Measurements from ENCODE around the gene NDUFAF2. TPM values are rescaled to one million over a fixed set of nuclear protein-coding genes. Genes with fewer than 3 reads are reported as not detected.
"Not testable (repeated sequence)": the region's sequence is repeated elsewhere in the genome, so short reads cannot be mapped to it uniquely, and the experiment has no call there.

NDUFAF2 gene
- total RNA-seq, 1 donor = 2.7 TPM

GRCh38 chr5:61044545-61044944 is 99.5 kb downstream of the NDUFAF2 start:
- no peak for DNase-seq (ENCODE audit: low read depth in 2 of 3, low spot score in 2 of 3)

- no peak for DNase-seq (ENCODE audit: low read depth in 2 of 3, low spot score in 2 of 3)
Observed at GRCh38 chr5:61047346-61047745, 102.3 kb downstream of the NDUFAF2 start.

GRCh38 chr5:61048534-61048933 is 103.5 kb downstream of the NDUFAF2 start:
- no peak for DNase-seq (ENCODE audit: low read depth in 2 of 3, low spot score in 2 of 3)

- no peak for DNase-seq (ENCODE audit: low read depth in 2 of 3, low spot score in 2 of 3)
Observed at GRCh38 chr5:61050292-61050691, 105.3 kb downstream of the NDUFAF2 start.

GRCh38 chr5:61051267-61051666 is 106.3 kb downstream of the NDUFAF2 start:
- no peak for DNase-seq (ENCODE audit: low read depth in 2 of 3, low spot score in 2 of 3)

- DNase-seq (ENCODE audit: low read depth in 2 of 3, low spot score in 2 of 3) = no peak
Observed at GRCh38 chr5:61052882-61053281, 107.9 kb downstream of the NDUFAF2 start.

GRCh38 chr5:61053937-61054336 is 108.9 kb downstream of the NDUFAF2 start:
- no peak for DNase-seq (ENCODE audit: low read depth in 2 of 3, low spot score in 2 of 3)

- peak in 2 of 3 donors; percentile 47 to 76 for DNase-seq (ENCODE audit: low read depth in 2 of 3, low spot score in 2 of 3)
Observed at GRCh38 chr5:61055434-61056006, 110.5 kb downstream of the NDUFAF2 start.

GRCh38 chr5:61059499-61059898 is 114.5 kb downstream of the NDUFAF2 start:
- DNase-seq (ENCODE audit: low read depth in 2 of 3, low spot score in 2 of 3) = no peak

- no peak for DNase-seq (ENCODE audit: low read depth in 2 of 3, low spot score in 2 of 3)
Observed at GRCh38 chr5:61069150-61069549, 124.1 kb downstream of the NDUFAF2 start.

- DNase-seq (ENCODE audit: low read depth in 2 of 3, low spot score in 2 of 3) = no peak
Observed at GRCh38 chr5:61071526-61071925, 126.5 kb downstream of the NDUFAF2 start.

- no peak for DNase-seq (ENCODE audit: low read depth in 2 of 3, low spot score in 2 of 3)
Observed at GRCh38 chr5:61076626-61077025, 131.6 kb downstream of the NDUFAF2 start.

- DNase-seq (ENCODE audit: low read depth in 2 of 3, low spot score in 2 of 3) = no peak
Observed at GRCh38 chr5:61081741-61082140, 136.7 kb downstream of the NDUFAF2 start.

- DNase-seq (ENCODE audit: low read depth in 2 of 3, low spot score in 2 of 3) = no peak
Observed at GRCh38 chr5:61082516-61083280, 137.7 kb downstream of the NDUFAF2 start.

- peak in 1 of 3 donors; percentile 57 for DNase-seq (ENCODE audit: low read depth in 2 of 3, low spot score in 2 of 3)
Observed at GRCh38 chr5:61084658-61085057, 139.7 kb downstream of the NDUFAF2 start.

- DNase-seq (ENCODE audit: low read depth in 2 of 3, low spot score in 2 of 3) = no peak
Observed at GRCh38 chr5:61085885-61086284, 140.9 kb downstream of the NDUFAF2 start.

- DNase-seq (ENCODE audit: low read depth in 2 of 3, low spot score in 2 of 3) = no peak
Observed at GRCh38 chr5:61087921-61088320, 142.9 kb downstream of the NDUFAF2 start.

- no peak for DNase-seq (ENCODE audit: low read depth in 2 of 3, low spot score in 2 of 3)
Observed at GRCh38 chr5:61089351-61089750, 144.3 kb downstream of the NDUFAF2 start.

- DNase-seq (ENCODE audit: low read depth in 2 of 3, low spot score in 2 of 3) = not testable (repeated sequence)
Observed at GRCh38 chr5:61093046-61093771, 148.2 kb downstream of the NDUFAF2 start.

GRCh38 chr5:61097465-61097864 is 152.5 kb downstream of the NDUFAF2 start:
- DNase-seq (ENCODE audit: low read depth in 2 of 3, low spot score in 2 of 3) = no peak

- peak in 1 of 3 donors; percentile 43 for DNase-seq (ENCODE audit: low read depth in 2 of 3, low spot score in 2 of 3)
Observed at GRCh38 chr5:61098251-61098995, 153.4 kb downstream of the NDUFAF2 start.
